CMK (cell line): ENCODE results near the gene FAM210B.
"Not testable (repeated sequence)": the region's sequence is repeated elsewhere in the genome, so short reads cannot be mapped to it uniquely, and the experiment has no call there.

Experiments
- DNase-seq: peaks from one replicate; pipeline ENCODE4 v3.0.0-alpha.2; 2010; ENCODE audit warnings: low read depth

Gene FAM210B

GRCh38 chr20:56358600-56359211 lies at the start of gene FAM210B:
FAM210B (plus strand) TSS chr20:56358974; CDS start chr20:56359006, 32 bp downstream.
- peak; percentile 67 for DNase-seq

- no peak for DNase-seq
Observed at GRCh38 chr20:56316051-56316450, 42.7 kb upstream of the FAM210B start.

GRCh38 chr20:56316483-56316882 lies 42.3 kb upstream of the FAM210B start:
- no peak for DNase-seq

GRCh38 chr20:56322681-56323080 lies 36.1 kb upstream of the FAM210B start:
- DNase-seq: no peak

- DNase-seq: no peak
Observed at GRCh38 chr20:56323206-56323605, 35.6 kb upstream of the FAM210B start.

GRCh38 chr20:56323656-56324055 lies 35.1 kb upstream of the FAM210B start:
- DNase-seq: no peak

- no peak for DNase-seq
Observed at GRCh38 chr20:56324806-56325205, 34.0 kb upstream of the FAM210B start.

GRCh38 chr20:56328861-56329260 lies 29.9 kb upstream of the FAM210B start:
- DNase-seq: no peak

GRCh38 chr20:56336709-56337108 lies 22.1 kb upstream of the FAM210B start:
- DNase-seq: not testable (repeated sequence)

GRCh38 chr20:56342783-56343182 lies 16.0 kb upstream of the FAM210B start:
- no peak for DNase-seq

- DNase-seq: no peak
Observed at GRCh38 chr20:56343861-56344381, 14.9 kb upstream of the FAM210B start.

- no peak for DNase-seq
Observed at GRCh38 chr20:56345911-56346310, 12.9 kb upstream of the FAM210B start.

- DNase-seq: no peak
Observed at GRCh38 chr20:56347628-56348304, 11.0 kb upstream of the FAM210B start.

- DNase-seq: no peak
Observed at GRCh38 chr20:56348305-56348693, 10.5 kb upstream of the FAM210B start.

GRCh38 chr20:56348746-56349145 lies 10.0 kb upstream of the FAM210B start:
- DNase-seq: no peak

GRCh38 chr20:56350842-56351241 lies 7.9 kb upstream of the FAM210B start:
- DNase-seq: no peak

GRCh38 chr20:56352345-56353055 lies 6.3 kb upstream of the FAM210B start:
- DNase-seq: no peak

- no peak for DNase-seq
Observed at GRCh38 chr20:56353356-56353755, 5.4 kb upstream of the FAM210B start.

- DNase-seq: no peak
Observed at GRCh38 chr20:56358070-56358469, 704 bp upstream of the FAM210B start.

- no peak for DNase-seq
Observed at GRCh38 chr20:56359212-56360132, 698 bp downstream of the FAM210B start.

- DNase-seq: no peak
Observed at GRCh38 chr20:56360133-56360907, 1.5 kb downstream of the FAM210B start.
